Measurements from ENCODE around the gene AXL. TPM values are rescaled to one million over a fixed set of nuclear protein-coding genes. Genes with fewer than 3 reads are reported as not detected.
A peak's percentile ranks its signal among the peaks of the same experiment; 100 is the strongest.
"Not testable (repeated sequence)": the region's sequence is repeated elsewhere in the genome, so short reads cannot be mapped to it uniquely, and the experiment has no call there.

Gene AXL
- total RNA-seq (ENCODE audit: low replicate concordance), result 121 and 305 TPM in 2 replicates

DNA sequence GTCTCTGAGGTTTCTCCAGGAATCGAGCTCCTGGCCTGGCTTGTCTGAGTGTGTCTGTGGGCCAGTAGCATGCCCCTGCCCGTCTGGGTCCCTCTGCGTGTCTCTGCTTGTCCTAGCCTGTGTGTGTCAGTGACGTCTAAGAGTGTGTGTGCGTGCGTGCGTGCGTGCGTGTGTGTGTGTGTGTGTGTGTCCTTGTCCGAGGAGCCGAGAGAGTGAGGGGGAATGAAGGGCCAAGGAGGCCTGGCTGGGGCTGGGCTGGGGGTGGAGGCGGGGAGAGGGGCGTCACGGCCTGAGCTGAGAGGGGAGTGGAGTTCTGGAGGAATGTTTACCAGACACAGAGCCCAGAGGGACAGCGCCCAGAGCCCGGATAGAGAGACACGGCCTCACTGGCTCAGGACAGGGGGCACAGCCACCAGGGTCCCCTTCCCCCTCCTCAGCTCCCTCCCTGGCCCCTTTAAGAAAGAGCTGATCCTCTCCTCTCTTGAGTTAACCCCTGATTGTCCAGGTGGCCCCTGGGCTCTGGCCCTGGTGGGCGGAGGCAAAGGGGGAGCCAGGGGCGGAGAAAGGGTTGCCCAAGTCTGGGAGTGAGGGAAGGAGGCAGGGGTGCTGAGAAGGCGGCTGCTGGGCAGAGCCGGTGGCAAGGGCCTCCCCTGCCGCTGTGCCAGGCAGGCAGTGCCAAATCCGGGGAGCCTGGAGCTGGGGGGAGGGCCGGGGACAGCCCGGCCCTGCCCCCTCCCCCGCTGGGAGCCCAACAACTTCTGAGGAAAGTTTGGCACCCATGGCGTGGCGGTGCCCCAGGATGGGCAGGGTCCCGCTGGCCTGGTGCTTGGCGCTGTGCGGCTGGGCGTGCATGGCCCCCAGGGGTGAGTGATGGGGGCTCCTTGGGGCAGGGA, at the start of gene AXL:
AXL (plus strand) TSS at position 609 of the 893 bp plus-strand sequence; CDS start at position 779, 170 bp downstream.
- H3K4me3 ChIP-seq (ENCODE audit: low read depth, low read length), result peak within 1 kb of the TSS; percentile 94
- TF ChIP-seq, protein P1, sequence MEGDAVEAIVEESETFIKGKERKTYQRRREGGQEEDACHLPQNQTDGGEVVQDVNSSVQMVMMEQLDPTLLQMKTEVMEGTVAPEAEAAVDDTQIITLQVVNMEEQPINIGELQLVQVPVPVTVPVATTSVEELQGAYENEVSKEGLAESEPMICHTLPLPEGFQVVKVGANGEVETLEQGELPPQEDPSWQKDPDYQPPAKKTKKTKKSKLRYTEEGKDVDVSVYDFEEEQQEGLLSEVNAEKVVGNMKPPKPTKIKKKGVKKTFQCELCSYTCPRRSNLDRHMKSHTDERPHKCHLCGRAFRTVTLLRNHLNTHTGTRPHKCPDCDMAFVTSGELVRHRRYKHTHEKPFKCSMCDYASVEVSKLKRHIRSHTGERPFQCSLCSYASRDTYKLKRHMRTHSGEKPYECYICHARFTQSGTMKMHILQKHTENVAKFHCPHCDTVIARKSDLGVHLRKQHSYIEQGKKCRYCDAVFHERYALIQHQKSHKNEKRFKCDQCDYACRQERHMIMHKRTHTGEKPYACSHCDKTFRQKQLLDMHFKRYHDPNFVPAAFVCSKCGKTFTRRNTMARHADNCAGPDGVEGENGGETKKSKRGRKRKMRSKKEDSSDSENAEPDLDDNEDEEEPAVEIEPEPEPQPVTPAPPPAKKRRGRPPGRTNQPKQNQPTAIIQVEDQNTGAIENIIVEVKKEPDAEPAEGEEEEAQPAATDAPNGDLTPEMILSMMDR (IDR thresholded peaks at IDR 0.05; ENCODE audit: insufficient read depth, low read length), result no peak
- DNase-seq (ENCODE audit: low read depth), result peak; percentile 85

GRCh38 chr19:41172297-41173164, 46.5 kb upstream of the AXL start:
- TF ChIP-seq, protein P1 (IDR thresholded peaks at IDR 0.05; ENCODE audit: insufficient read depth, low read length), result no peak
- no peak overlapping the region for H3K4me3 ChIP-seq (ENCODE audit: low read depth, low read length)

GRCh38 chr19:41174297-41174928, 44.6 kb upstream of the AXL start:
- TF ChIP-seq, protein P1 (IDR thresholded peaks at IDR 0.05; ENCODE audit: insufficient read depth, low read length), result no peak
- DNase-seq (ENCODE audit: low read depth), result no peak
- no peak overlapping the region for H3K4me3 ChIP-seq (ENCODE audit: low read depth, low read length)

More at GRCh38 chr19:41172297-41173164, 46.5 kb upstream of the AXL start:
- no peak for DNase-seq (ENCODE audit: low read depth)

GRCh38 chr19:41175801-41176777, 42.9 kb upstream of the AXL start:
- TF ChIP-seq, protein P1 (IDR thresholded peaks at IDR 0.05; ENCODE audit: insufficient read depth, low read length), result no peak
- no peak overlapping the region for H3K4me3 ChIP-seq (ENCODE audit: low read depth, low read length)
- DNase-seq (ENCODE audit: low read depth), result peak; percentile 89

DNA sequence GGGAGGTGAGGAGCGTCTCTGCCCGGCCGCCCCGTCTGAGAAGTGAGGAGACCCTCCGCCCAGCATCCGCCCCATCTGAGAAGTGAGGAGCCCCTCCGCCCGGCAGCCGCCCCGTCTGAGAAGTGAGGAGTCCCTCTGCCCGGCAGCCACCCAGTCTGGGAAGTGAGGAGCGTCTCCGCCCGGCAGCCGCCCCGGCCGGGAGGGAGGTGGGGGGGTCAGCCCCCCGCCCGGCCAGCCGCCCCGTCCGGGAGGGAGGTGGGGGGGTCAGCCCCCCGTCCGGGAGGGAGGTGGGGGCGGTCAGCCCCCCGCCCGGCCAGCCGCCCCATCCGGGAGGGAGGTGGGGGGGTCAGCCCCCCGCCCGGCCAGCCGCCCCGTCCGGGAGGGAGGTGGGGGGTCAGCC, 38.9 kb upstream of the AXL start:
- DNase-seq (ENCODE audit: low read depth); H3K4me3 ChIP-seq (ENCODE audit: low read depth, low read length): not testable (repeated sequence)

DNA sequence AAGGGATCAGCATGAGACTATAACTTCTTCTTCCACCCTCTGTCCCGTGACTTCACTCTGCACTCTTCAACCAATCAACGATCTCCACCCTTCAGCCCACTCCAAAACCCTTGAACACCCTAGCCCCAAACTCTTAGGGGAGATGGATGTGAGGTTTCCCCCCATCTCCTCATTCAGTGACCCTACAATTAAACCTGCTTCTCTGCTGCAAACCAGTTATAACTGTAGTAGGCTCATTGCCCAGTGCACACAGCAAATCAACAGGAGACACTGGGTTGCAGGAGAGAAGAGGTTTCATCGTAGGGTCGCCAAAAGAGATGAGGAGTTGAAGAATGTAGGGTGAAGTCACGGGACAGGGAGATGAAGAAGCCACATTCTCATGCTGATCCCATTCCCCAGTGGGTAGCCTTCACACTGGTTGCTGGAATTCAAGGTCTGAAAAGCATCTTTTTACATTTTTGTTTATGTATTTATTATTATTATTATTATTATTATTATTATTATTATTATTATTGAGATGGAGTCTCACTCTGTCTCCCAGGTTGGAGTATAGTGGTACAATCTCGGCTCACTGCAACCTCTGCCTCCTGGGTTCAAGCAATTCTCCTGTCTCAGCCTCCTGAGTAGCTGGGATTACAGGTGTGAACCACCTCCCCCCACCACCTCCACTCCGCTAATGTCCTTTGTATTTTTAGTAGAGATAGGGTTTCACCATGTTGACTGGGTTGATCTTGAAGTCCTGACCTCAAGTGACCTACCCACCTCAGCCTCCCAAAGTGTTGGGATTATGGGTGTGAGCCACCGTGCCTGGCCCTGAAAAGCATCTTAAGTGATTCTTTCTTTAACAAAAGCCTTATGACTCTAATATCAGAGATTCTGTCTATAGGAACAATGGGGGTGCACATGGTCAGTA, 31.8 kb upstream of the AXL start:
- DNase-seq (ENCODE audit: low read depth), result no peak
- H3K4me3 ChIP-seq (ENCODE audit: low read depth, low read length), result no peak overlapping the region
- TF ChIP-seq, protein P1 (IDR thresholded peaks at IDR 0.05; ENCODE audit: insufficient read depth, low read length), result no peak
